ENCODE results near the gene PDGFB. TPM values are rescaled to one million over a fixed set of nuclear protein-coding genes. Genes with fewer than 3 reads are reported as not detected.

PDGFB gene
- 0.44 TPM for total RNA-seq (ENCODE audit: unreplicated experiment)
- long read RNA-seq, result 0 reads

GRCh38 chr22:39244496-39245129, at the start of gene PDGFB:
PDGFB (minus strand) TSS chr22:39244982; CDS start chr22:39243963, 1,019 bp downstream.
- H3K27ac Mint-ChIP-seq (ENCODE audit: unreplicated experiment), result no peak within 1 kb of the TSS
- no peaks in the 10 kb centered on the region for H3K36me3 Mint-ChIP-seq (ENCODE audit: unreplicated experiment)
- TF ChIP-seq CTCF (IDR thresholded peaks at IDR 0.05; ENCODE audit: partially characterized antibody, unreplicated experiment), result no peak
- peaks cover 10% of the 10 kb centered on the region for H3K9me3 Mint-ChIP-seq (ENCODE audit: unreplicated experiment)
- no peak for DNase-seq
- H3K27me3 Mint-ChIP-seq (ENCODE audit: unreplicated experiment), result peaks cover 20% of the 10 kb centered on the region
- peak within 1 kb of the TSS; percentile 79 for H3K4me3 Mint-ChIP-seq (ENCODE audit: unreplicated experiment)
- peaks cover 6% of the 10 kb centered on the region for H3K4me1 Mint-ChIP-seq (ENCODE audit: low read depth, unreplicated experiment)

GRCh38 chr22:39293766-39294368, 49.1 kb upstream of the PDGFB start:
- no peak for TF ChIP-seq CTCF (IDR thresholded peaks at IDR 0.05; ENCODE audit: partially characterized antibody, unreplicated experiment)

GRCh38 chr22:39292561-39293074, 47.8 kb upstream of the PDGFB start:
- H3K27me3 Mint-ChIP-seq (ENCODE audit: unreplicated experiment), result peaks cover 6% of the 10 kb centered on the region

More at GRCh38 chr22:39293766-39294368, 49.1 kb upstream of the PDGFB start:
- Mint-ChIP-seq H3K27me3 (ENCODE audit: unreplicated experiment) (peaks cover 11% of the 10 kb centered on the region), H3K36me3 (ENCODE audit: unreplicated experiment) (no peaks in the 10 kb centered on the region), H3K9me3 (ENCODE audit: unreplicated experiment) (no peaks in the 10 kb centered on the region), H3K27ac (ENCODE audit: unreplicated experiment) (no peak overlapping the region), H3K4me3 (ENCODE audit: unreplicated experiment) (no peak overlapping the region), H3K4me1 (ENCODE audit: low read depth, unreplicated experiment) (peaks cover 5% of the 10 kb centered on the region)
- DNase-seq, result no peak

GRCh38 chr22:39292031-39292462, 47.3 kb upstream of the PDGFB start:
- no peaks in the 10 kb centered on the region for H3K36me3 Mint-ChIP-seq (ENCODE audit: unreplicated experiment)
- no peak for TF ChIP-seq CTCF (IDR thresholded peaks at IDR 0.05; ENCODE audit: partially characterized antibody, unreplicated experiment)
- H3K4me1 Mint-ChIP-seq (ENCODE audit: low read depth, unreplicated experiment), result no peaks in the 10 kb centered on the region
- no peak overlapping the region for H3K4me3 Mint-ChIP-seq (ENCODE audit: unreplicated experiment)
- peaks cover 6% of the 10 kb centered on the region for H3K27me3 Mint-ChIP-seq (ENCODE audit: unreplicated experiment)
- no peaks in the 10 kb centered on the region for H3K9me3 Mint-ChIP-seq (ENCODE audit: unreplicated experiment)
- DNase-seq, result no peak
- no peak overlapping the region for H3K27ac Mint-ChIP-seq (ENCODE audit: unreplicated experiment)

More at GRCh38 chr22:39292561-39293074, 47.8 kb upstream of the PDGFB start:
- DNase-seq, result no peak
- Mint-ChIP-seq H3K9me3 (ENCODE audit: unreplicated experiment) (no peaks in the 10 kb centered on the region), H3K4me1 (ENCODE audit: low read depth, unreplicated experiment) (no peaks in the 10 kb centered on the region), H3K36me3 (ENCODE audit: unreplicated experiment) (no peaks in the 10 kb centered on the region), H3K4me3 (ENCODE audit: unreplicated experiment) (no peak overlapping the region), H3K27ac (ENCODE audit: unreplicated experiment) (no peak overlapping the region)
- no peak for TF ChIP-seq CTCF (IDR thresholded peaks at IDR 0.05; ENCODE audit: partially characterized antibody, unreplicated experiment)

- Mint-ChIP-seq H3K9me3 (ENCODE audit: unreplicated experiment) (no peaks in the 10 kb centered on the region), H3K4me3 (ENCODE audit: unreplicated experiment) (no peak overlapping the region), H3K36me3 (ENCODE audit: unreplicated experiment) (no peaks in the 10 kb centered on the region), H3K4me1 (ENCODE audit: low read depth, unreplicated experiment) (no peaks in the 10 kb centered on the region), H3K27me3 (ENCODE audit: unreplicated experiment) (peaks cover 5% of the 10 kb centered on the region), H3K27ac (ENCODE audit: unreplicated experiment) (no peak overlapping the region)
- no peak for DNase-seq
- TF ChIP-seq CTCF (IDR thresholded peaks at IDR 0.05; ENCODE audit: partially characterized antibody, unreplicated experiment), result no peak
Observed at GRCh38 chr22:39291523-39291922, 46.7 kb upstream of the PDGFB start.

Data from glutamatergic neuron (in vitro differentiated cells).